ENCODE measurements around the gene ONECUT1.

DNA sequence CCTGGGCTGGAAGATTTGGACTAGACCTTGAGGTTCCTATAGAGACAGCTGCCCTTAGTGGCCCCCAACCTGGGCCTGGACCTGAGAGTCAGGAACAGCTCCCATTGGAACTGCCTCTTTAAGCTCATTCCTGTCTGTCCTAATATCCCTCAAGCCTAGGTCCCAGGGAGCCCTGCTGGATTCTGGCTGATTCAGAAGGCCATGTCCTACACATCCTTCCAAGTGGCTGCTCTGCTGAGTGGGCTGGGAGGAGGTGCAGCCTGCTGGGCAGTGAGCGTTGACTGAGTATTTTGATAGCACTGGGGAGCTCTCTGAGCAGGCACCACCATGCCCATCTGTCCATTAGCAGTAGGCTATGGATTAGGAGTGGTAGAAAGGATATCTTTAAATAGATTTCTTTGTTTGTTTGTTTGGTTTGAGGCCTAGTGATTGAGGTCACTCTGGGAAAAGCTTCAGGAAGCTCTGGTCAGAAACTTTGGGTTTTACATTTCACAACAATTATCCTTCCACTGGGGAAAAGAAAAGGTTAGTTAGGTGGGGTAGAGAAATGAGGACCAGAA is 56.4 kb downstream of the ONECUT1 start:
- TF ChIP-seq CTCF (conservative IDR thresholded peaks at IDR 0.05) = no peak
- TF ChIP-seq ZFX (IDR thresholded peaks at IDR 0.05) = no peak
